ENCODE results near the gene PCDH12.

GRCh38 chr5:141941779-141942178 is 16.2 kb downstream of the PCDH12 start:
- no peak for TF ChIP-seq SMC3 (conservative IDR thresholded peaks at IDR 0.05; ENCODE audit: poor library complexity)
- TF ChIP-seq, protein P1, sequence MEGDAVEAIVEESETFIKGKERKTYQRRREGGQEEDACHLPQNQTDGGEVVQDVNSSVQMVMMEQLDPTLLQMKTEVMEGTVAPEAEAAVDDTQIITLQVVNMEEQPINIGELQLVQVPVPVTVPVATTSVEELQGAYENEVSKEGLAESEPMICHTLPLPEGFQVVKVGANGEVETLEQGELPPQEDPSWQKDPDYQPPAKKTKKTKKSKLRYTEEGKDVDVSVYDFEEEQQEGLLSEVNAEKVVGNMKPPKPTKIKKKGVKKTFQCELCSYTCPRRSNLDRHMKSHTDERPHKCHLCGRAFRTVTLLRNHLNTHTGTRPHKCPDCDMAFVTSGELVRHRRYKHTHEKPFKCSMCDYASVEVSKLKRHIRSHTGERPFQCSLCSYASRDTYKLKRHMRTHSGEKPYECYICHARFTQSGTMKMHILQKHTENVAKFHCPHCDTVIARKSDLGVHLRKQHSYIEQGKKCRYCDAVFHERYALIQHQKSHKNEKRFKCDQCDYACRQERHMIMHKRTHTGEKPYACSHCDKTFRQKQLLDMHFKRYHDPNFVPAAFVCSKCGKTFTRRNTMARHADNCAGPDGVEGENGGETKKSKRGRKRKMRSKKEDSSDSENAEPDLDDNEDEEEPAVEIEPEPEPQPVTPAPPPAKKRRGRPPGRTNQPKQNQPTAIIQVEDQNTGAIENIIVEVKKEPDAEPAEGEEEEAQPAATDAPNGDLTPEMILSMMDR (IDR thresholded peaks at IDR 0.05; ENCODE audit: poor library complexity, severe bottlenecking), result no peak

All from neural cell (in vitro differentiated cells).